Spleen (tissue), 7 donors: Measurements from ENCODE around the gene ADAM19.

ENCODE experiments used
- POLR2AphosphoS5 ChIP-seq, 3 donors: sonication (generic); formaldehyde crosslinking; IDR thresholded peaks; one replicate each; pipeline ENCODE4 v1.5.1; 2017; ENCODE audit warnings: antibody characterized with exemption in 3 of 3
- TF ChIP-seq, protein P1 (sequence below), 11 experiments: fragments of 200-600 bp in 7 of 11; fragments of 450-650 bp in 4 of 11; sonication (generic) in 4 of 11; IDR thresholded peaks in 8 of 11; conservative IDR thresholded peaks in 3 of 11; 1 replicate in 7 of 11; 2 replicates in 4 of 11; pipeline versions ENCODE4 v1.4.0 to v1.8.0; 2016 to 2021; ENCODE audit warnings: antibody characterized with exemption in 11 of 11, inconsistent platforms in 4 of 11, mild to moderate bottlenecking in 1 of 11
- donor health status: DM: no; HTN: no; CAD: no; lungs with moderate emphysema.
- donor health status: DM: no; HTN: no; CAD: no.
- donor health status: DM: no; HTN: no; CAD: no.

DNA sequence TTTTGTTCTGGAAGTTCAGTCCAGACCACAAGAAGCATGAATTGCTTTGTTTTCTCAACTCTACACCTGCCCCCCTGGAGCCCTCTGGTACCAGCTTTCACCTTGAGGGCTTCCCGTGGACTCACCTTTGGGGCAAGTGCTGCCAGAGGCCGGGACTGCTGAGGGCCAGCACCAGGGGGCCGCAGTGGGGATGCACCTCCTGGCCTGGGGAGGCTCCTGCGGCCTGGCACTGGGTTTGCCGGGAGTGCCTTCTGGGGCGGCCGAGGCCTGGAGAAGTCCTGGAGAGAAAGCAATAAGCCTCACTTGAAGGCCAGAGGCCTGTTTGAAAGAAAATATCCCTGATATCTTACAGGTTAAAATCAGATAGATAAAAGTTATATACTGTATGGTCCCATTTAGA, 93.9 kb downstream of the ADAM19 start:
- TF ChIP-seq, protein P1, sequence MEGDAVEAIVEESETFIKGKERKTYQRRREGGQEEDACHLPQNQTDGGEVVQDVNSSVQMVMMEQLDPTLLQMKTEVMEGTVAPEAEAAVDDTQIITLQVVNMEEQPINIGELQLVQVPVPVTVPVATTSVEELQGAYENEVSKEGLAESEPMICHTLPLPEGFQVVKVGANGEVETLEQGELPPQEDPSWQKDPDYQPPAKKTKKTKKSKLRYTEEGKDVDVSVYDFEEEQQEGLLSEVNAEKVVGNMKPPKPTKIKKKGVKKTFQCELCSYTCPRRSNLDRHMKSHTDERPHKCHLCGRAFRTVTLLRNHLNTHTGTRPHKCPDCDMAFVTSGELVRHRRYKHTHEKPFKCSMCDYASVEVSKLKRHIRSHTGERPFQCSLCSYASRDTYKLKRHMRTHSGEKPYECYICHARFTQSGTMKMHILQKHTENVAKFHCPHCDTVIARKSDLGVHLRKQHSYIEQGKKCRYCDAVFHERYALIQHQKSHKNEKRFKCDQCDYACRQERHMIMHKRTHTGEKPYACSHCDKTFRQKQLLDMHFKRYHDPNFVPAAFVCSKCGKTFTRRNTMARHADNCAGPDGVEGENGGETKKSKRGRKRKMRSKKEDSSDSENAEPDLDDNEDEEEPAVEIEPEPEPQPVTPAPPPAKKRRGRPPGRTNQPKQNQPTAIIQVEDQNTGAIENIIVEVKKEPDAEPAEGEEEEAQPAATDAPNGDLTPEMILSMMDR (IDR thresholded peaks at IDR 0.05 in 8 of 11, conservative IDR thresholded peaks at IDR 0.05 in 3 of 11) = no peak
- TF ChIP-seq POLR2AphosphoS5 (IDR thresholded peaks at IDR 0.05) = peak in 1 of 3 donors; percentile 67
